SH-SY5Y (cell line): ENCODE measurements around the gene FBXL17.

Source experiments
- GATA2 ChIP-seq: IDR thresholded peaks from 2 replicates; pipeline ENCODE4 v1.6.1; 2011; ENCODE audit warnings: mild to moderate bottlenecking, low read depth, low read length
- GATA3 ChIP-seq: IDR thresholded peaks from 2 replicates; pipeline ENCODE4 v1.6.1; 2011; ENCODE audit warnings: low read depth, mild to moderate bottlenecking, low read length, moderate library complexity

DNA sequence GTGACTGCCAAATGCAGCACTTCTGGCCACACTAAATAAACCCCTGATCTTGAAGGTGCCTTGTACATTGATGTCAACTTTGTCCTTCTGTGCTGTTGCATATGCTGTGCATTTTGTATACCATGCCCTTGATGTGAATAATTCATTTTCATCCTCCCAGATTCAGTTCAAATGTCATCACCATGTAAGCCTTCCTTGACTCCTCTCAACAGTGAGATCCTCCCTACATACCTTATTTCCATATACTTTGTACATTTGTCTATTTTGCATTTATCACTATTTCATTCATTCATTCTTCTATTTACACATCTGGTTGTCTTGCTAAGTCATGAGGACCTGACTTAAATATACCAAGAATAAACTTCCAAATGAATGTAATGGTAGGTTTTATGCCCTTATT is 438.0 kb downstream of the FBXL17 start:
- TF ChIP-seq GATA2 (no peak), GATA3 (no peak)
